Measurements from ENCODE around the gene PRR5L. TPM values are rescaled to one million over a fixed set of nuclear protein-coding genes. Genes with fewer than 3 reads are reported as not detected.

The PRR5L gene
- total and polyA plus RNA-seq, 2 experiments from 2014 or later = 3.1 to 8.9 TPM

- no peak for TF ChIP-seq ZNF462 (CRISPR knock-in tag; IDR thresholded peaks at IDR 0.05)
- TF ChIP-seq, protein P1, sequence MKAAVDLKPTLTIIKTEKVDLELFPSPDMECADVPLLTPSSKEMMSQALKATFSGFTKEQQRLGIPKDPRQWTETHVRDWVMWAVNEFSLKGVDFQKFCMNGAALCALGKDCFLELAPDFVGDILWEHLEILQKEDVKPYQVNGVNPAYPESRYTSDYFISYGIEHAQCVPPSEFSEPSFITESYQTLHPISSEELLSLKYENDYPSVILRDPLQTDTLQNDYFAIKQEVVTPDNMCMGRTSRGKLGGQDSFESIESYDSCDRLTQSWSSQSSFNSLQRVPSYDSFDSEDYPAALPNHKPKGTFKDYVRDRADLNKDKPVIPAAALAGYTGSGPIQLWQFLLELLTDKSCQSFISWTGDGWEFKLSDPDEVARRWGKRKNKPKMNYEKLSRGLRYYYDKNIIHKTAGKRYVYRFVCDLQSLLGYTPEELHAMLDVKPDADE (IDR thresholded peaks at IDR 0.05) = no peak
- TF ChIP-seq NANOG (IDR thresholded peaks at IDR 0.05; ENCODE audit: borderline replicate concordance) = no peak
- TF ChIP-seq EZH2phosphoT487 (IDR thresholded peaks at IDR 0.05; ENCODE audit: unreplicated experiment) = no peak
- no peak for TF ChIP-seq CREB1 (CRISPR knock-in tag; IDR thresholded peaks at IDR 0.05; ENCODE audit: low read depth)
- TF ChIP-seq JUNB (IDR thresholded peaks at IDR 0.05; ENCODE audit: unreplicated experiment) = no peak
- no peak for TF ChIP-seq ZNF331 (CRISPR knock-in tag; IDR thresholded peaks at IDR 0.05; ENCODE audit: low read depth)
- no peak for TF ChIP-seq ZNF114 (CRISPR knock-in tag; IDR thresholded peaks at IDR 0.05)
- no peak for TF ChIP-seq POLR2AphosphoS5 (IDR thresholded peaks at IDR 0.05; ENCODE audit: low read depth)
Observed at GRCh38 chr11:36379653-36380052, 83.6 kb downstream of the PRR5L start (continued).

All from GM23338 (cell line).